Large intestine (tissue), 3 donors: Measurements from ENCODE around the gene LIMK1. TPM values are rescaled to one million over a fixed set of nuclear protein-coding genes. Genes with fewer than 3 reads are reported as not detected.

Experiments
- DNase-seq, 2 donors: peaks; one replicate each; pipeline versions ENCODE4 v3.0.0 to v3.0.0-alpha.2; 2013
- H3K27ac ChIP-seq: one replicate; pipeline ENCODE4 v1.5.1; 2013; ENCODE audit warnings: low read length
- H3K27me3 ChIP-seq: 2 replicates; pipeline ENCODE4 v1.6.1; 2013; ENCODE audit warnings: low read length; ENCODE audit not compliant: control insufficient read depth, insufficient read depth
- H3K36me3 ChIP-seq: 2 replicates; pipeline ENCODE4 v1.6.1; 2013; ENCODE audit warnings: low read length; ENCODE audit not compliant: control insufficient read depth, insufficient read depth
- H3K4me1 ChIP-seq: one replicate; pipeline ENCODE4 v1.6.1; 2013; ENCODE audit warnings: low read length; ENCODE audit not compliant: control insufficient read depth, insufficient read depth
- H3K4me3 ChIP-seq: one replicate; pipeline ENCODE4 v1.5.1; 2013; ENCODE audit warnings: low read length
- H3K9me3 ChIP-seq: one replicate; pipeline ENCODE4 v1.6.1; 2013; ENCODE audit warnings: mild to moderate bottlenecking, low read depth, low read length, moderate library complexity; ENCODE audit not compliant: control insufficient read depth
- WGBS: methylation state at CpG from one replicate; pipeline ENCODE4 v1.1.5; 2013; ENCODE audit warnings: low lambda C conversion rate; ENCODE audit not compliant: insufficient coverage; 5-methylcytosine and 5-hydroxymethylcytosine counted together
- polyA plus RNA-seq: library from polyadenylated mRNA; unstranded; fragments of 120-200 nt; gene quantifications from one replicate; pipeline ENCODE4 v1.2.1, GENCODE V29; 2013

LIMK1 gene
- polyA plus RNA-seq, 1 donor: 10.2 TPM

DNA sequence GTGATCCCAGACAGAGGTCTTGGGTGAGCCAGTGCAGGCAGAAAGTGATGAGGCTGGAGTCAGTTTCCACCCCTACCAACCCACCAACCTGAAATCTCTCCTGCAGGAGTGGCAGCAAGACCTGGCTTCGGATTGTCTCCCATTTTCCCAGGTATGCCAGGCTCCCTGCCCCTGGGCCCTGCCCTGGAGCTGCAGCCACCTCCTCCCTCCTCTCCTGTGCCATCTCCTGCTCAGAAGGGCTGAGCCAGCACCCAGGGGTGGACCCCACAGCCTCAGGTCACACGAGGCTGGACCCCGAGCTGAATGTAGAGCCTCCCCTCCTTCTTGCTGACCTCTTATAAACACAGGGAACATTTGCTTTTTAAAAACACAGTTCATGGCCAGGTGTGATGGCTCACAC, 17.0 kb upstream of the LIMK1 start:
- DNase-seq: no peak
- Histone ChIP-seq H3K27ac (no peak overlapping the region), H3K4me3 (no peak overlapping the region), H3K4me1 (no peaks in the 10 kb centered on the region), H3K9me3 (no peaks in the 10 kb centered on the region), H3K36me3 (no peaks in the 10 kb centered on the region), H3K27me3 (no peaks in the 10 kb centered on the region)
- no CpG with 5 or more reads among the region's 3 CpGs for WGBS

DNA sequence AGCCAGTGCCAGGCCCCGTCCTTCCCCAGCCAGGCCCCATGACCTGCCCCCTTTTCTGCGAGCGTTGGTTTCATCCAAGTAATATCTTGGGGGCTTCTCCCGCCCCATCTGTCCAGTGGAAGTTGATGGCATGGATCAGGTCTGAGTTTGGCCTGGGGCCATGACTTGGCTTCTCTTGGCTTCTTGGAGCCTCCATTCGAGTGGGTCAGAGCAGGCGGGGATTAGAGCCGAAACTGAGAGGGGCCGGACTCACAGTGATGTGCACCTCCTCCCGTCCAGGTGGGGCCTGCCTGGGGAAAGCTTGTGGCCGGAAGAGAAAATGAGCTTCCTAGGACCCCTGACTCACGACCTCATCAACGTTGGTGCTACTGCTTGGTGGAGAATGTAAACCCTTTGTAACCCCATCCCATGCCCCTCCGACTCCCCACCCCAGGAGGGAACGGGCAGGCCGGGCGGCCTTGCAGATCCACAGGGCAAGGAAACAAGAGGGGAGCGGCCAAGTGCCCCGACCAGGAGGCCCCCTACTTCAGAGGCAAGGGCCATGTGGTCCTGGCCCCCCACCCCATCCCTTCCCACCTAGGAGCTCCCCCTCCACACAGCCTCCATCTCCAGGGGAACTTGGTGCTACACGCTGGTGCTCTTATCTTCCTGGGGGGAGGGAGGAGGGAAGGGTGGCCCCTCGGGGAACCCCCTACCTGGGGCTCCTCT, 15.1 kb upstream of the LIMK1 start:
- H3K36me3 ChIP-seq: no peaks in the 10 kb centered on the region
- H3K27me3 ChIP-seq: no peaks in the 10 kb centered on the region
- no peak for DNase-seq
- H3K9me3 ChIP-seq: no peaks in the 10 kb centered on the region
- H3K27ac ChIP-seq: no peak overlapping the region
- no CpG with 5 or more reads among the region's 20 CpGs for WGBS
- no peak overlapping the region for H3K4me3 ChIP-seq
- H3K4me1 ChIP-seq: no peaks in the 10 kb centered on the region

DNA sequence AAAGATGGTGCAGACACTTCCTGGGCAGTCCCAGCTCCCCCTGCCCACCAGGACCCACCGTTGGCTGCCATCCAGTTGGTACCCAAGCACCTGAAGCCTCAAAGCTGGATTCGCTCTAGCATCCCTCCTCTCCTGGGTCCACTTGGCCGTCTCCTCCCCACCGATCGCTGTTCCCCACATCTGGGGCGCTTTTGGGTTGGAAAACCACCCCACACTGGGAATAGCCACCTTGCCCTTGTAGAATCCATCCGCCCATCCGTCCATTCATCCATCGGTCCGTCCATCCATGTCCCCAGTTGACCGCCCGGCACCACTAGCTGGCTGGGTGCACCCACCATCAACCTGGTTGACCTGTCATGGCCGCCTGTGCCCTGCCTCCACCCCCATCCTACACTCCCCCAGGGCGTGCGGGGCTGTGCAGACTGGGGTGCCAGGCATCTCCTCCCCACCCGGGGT, 14.5 kb upstream of the LIMK1 start:
- Histone ChIP-seq H3K36me3 (no peaks in the 10 kb centered on the region), H3K27me3 (no peaks in the 10 kb centered on the region), H3K9me3 (no peaks in the 10 kb centered on the region), H3K27ac (no peak overlapping the region), H3K4me3 (no peak overlapping the region), H3K4me1 (no peaks in the 10 kb centered on the region)
- WGBS: no CpG with 5 or more reads among the region's 16 CpGs
- DNase-seq: no peak

DNA sequence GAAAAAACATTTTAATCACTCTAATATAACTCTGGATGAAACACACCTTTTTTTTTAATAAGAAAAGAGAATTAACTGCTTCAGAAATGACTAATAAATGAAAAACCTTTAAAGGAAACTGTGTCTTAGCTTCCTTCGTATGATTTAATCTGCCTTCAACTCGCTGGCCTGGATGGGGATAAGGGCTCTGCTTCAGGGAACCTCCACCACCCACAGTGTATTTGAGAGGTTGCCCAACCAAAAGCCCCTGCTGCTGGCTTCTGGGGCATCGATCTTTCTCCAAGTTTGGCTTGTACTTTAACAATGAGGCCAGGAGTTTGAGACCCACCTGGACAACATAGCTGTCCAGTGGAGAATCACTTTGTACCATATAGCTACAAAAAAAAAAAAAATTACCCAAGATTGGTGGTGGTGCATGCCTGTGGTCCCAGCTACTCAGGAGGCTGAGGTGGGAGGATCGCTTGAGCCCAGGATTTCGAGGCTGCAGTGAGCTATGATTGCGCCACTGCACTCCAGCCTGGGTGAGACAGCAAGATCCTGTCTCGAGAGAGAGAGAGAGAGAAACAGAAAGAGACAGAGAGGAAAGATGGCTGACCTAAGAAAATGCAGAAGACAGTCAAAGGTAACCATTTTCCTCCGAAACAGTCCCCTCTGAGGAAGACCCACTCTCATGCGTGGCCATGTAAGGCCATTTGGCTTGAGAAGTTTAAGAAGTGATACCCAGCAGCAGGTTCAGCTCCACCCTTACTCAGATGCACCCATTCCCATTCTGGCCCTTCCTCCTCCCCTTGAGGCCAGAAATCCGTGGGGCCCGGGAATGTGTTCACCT, 13.6 kb upstream of the LIMK1 start:
- no peak overlapping the region for H3K4me3 ChIP-seq
- H3K27ac ChIP-seq: no peak overlapping the region
- no peaks in the 10 kb centered on the region for H3K36me3 ChIP-seq
- WGBS: no CpG with 5 or more reads among the region's 11 CpGs
- no peaks in the 10 kb centered on the region for H3K4me1 ChIP-seq
- no peaks in the 10 kb centered on the region for H3K9me3 ChIP-seq
- DNase-seq: no peak
- no peaks in the 10 kb centered on the region for H3K27me3 ChIP-seq

DNA sequence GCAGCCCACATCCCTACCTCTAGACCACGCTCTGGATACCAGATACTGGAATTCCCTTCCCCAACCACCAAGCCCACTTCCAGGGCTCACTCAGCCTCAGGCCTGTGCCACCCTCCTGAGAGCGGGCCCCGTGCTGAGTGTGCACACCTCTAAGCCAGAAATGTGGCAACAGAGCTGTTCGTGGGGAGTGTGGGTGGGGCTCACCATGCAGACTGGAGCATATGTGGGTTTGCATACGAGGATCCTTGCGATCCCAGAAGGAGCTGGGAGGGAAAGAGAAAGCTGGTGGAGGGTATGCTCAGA, 13.0 kb upstream of the LIMK1 start:
- H3K4me3 ChIP-seq: no peak overlapping the region
- no peaks in the 10 kb centered on the region for H3K27me3 ChIP-seq
- no peaks in the 10 kb centered on the region for H3K9me3 ChIP-seq
- 100% methylated on average over 1 of the region's 6 CpGs for WGBS
- H3K27ac ChIP-seq: no peak overlapping the region
- DNase-seq: no peak
- no peaks in the 10 kb centered on the region for H3K36me3 ChIP-seq
- no peaks in the 10 kb centered on the region for H3K4me1 ChIP-seq

DNA sequence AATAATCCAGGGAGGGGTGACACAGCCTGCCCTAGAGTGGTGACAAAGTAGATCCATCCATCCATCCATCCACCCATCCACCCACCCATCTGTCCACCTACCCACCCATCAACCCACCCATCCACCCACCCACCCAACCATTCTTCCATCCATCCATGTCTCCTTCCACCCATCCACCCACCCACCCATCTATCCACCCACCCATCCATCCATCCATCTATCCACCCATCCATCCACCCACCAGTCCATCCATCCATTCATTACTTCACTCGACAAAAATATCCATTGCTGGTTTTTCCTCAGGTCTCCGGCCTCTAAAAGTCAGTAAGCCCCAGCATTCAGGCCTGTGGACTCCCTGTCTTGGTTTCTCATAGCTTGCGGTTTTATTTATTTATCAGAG, 12.5 kb upstream of the LIMK1 start:
- Histone ChIP-seq H3K36me3 (no peaks in the 10 kb centered on the region), H3K4me1 (no peaks in the 10 kb centered on the region), H3K9me3 (no peaks in the 10 kb centered on the region), H3K27ac (no peak overlapping the region), H3K27me3 (no peaks in the 10 kb centered on the region), H3K4me3 (no peak overlapping the region)
- 100% methylated on average over 2 of the region's 3 CpGs for WGBS
- no peak for DNase-seq

DNA sequence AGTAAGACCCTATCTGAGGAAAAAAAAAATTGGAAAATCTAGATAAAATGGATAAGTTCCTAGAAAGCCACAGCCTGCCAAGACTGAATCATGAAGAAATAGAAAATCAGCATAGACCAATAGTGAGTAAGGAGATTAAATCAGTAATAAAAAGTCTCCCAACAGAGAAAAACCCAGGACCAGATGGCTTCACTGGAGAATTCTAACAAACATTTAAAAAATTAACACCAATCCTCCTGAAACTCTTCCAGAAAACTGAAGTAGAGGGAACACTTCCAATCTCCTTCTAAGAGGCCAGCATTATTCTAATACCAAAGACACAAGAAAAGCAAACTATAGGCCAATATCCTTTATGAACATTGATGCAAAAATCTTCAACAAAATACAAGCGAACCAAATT, 8.8 kb upstream of the LIMK1 start:
- H3K27ac ChIP-seq: no peak overlapping the region
- 100% methylated on average over 1 of the region's 1 CpG for whole genome bisulfite sequencing
- no peak overlapping the region for H3K4me3 ChIP-seq
- no peak for DNase-seq
- H3K27me3 ChIP-seq: no peaks in the 10 kb centered on the region
- no peaks in the 10 kb centered on the region for H3K36me3 ChIP-seq
- H3K4me1 ChIP-seq: no peaks in the 10 kb centered on the region
- no peaks in the 10 kb centered on the region for H3K9me3 ChIP-seq

DNA sequence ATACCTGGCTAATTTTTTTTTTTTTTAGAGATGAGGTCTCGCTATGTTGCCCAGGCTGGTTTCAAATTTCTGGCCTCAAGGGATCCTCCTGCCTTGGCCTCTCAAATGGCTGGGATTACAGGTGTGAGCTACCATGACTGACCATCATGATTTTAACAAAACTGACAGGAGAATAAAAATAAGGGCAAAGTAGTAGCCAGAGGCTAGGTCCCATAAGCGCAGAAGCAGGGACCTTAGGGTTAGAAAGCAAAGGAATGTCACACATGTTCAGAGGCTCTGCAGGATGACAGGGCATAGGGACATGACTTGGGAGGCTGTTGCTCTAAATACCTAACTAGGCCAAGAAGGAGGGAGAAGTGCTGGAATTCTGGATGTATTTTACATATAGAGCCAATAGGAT, 5.1 kb upstream of the LIMK1 start:
- H3K27ac ChIP-seq: no peak overlapping the region

DNA sequence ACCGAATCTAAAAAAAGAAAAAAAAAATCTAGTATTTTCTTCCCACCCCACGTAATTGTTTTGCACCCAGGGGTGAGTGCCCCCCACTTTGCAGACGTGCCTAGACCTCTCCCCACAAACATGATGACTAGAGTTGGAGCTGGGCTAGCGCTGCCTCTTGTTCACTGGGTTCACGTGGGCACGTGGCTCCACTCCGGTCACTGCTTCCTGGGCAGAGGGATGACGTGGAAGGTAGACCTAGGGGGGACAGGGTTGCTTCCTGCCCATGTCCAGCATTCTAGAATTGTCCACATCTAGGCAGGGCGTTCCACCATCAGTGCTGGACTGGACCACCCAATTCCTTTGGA, 861 bp upstream of the LIMK1 start:
- H3K9me3 ChIP-seq: no peaks in the 10 kb centered on the region
- no peak overlapping the region for H3K27ac ChIP-seq
- no peaks in the 10 kb centered on the region for H3K27me3 ChIP-seq
- H3K4me1 ChIP-seq: peaks cover 14% of the 10 kb centered on the region
- no CpG with 5 or more reads among the region's 9 CpGs for WGBS
- no peak for DNase-seq
- no peak overlapping the region for H3K4me3 ChIP-seq
- peaks cover 2% of the 10 kb centered on the region for H3K36me3 ChIP-seq

More for the DNA sequence above, 5.1 kb upstream of the LIMK1 start:
- Histone ChIP-seq H3K4me3 (no peak overlapping the region), H3K9me3 (no peaks in the 10 kb centered on the region), H3K36me3 (no peaks in the 10 kb centered on the region), H3K4me1 (peaks cover 6% of the 10 kb centered on the region), H3K27me3 (no peaks in the 10 kb centered on the region)
- no CpG with 5 or more reads among the region's 2 CpGs for WGBS
- no peak for DNase-seq

DNA sequence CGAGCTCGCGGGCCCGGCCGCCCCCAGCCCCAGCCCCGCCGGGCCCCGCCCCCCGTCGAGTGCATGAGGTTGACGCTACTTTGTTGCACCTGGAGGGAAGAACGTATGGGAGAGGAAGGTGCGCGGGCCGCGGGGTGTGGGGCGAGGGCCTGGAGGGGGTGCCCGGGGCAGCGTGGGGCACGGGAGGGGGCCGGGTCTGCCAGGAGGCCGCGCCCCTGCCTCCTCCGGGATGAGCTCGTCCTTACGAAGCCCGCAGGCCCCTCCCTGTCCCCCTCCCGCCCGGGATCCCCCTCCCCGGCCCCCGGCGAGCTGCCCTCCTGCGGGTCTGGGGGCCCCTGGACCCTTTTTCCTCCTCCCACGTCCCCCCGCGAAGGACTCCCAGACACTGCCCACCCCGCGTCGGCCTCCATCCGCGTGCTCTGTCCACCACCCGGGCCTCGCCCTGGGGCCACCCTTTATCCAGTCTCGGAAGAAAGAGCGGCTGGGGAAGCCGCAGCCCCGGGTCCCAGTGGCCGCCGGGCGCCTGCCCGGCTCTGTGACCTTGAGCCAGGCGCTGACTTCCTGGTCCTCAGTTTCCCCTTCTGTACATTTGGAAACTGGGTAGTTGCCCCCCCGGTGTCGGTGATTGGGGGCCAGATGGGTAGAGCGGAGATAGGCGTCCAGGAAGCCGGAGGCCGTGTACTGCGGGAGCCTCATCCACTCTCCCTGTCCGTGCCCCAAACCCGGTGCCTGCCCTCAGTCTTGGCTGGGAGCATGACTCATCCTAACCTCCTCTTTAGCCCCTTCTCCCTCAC, 521 bp downstream of the LIMK1 start:
- peak overlapping the region; percentile 44 for H3K4me3 ChIP-seq
- peaks cover 8% of the 10 kb centered on the region for H3K36me3 ChIP-seq
- H3K9me3 ChIP-seq: no peaks in the 10 kb centered on the region
- no peak overlapping the region for H3K27ac ChIP-seq
- peaks cover 14% of the 10 kb centered on the region for H3K4me1 ChIP-seq
- WGBS: no CpG with 5 or more reads among the region's 61 CpGs
- DNase-seq: peak in 1 of 2 donors; percentile 47
- H3K27me3 ChIP-seq: no peaks in the 10 kb centered on the region
